T-helper 2 cell treated with Interferon-gamma antibody and Interleukin-4, amounts not matched to agents 5 μg/mL and 100 μg/mL, for 36 hours (primary cell): ENCODE measurements around the gene LSAMP.
"Not testable (repeated sequence)": the region's sequence is repeated elsewhere in the genome, so short reads cannot be mapped to it uniquely, and the experiment has no call there.

ENCODE experiments used
- DNase-seq: peaks from one replicate; pipeline ENCODE4 v3.0.0; 2021; ENCODE audit warnings: low spot score
- H3K27ac Mint-ChIP-seq: one replicate; pipeline ENCODE4 v1.8.0; 2021; ENCODE audit warnings: mild to moderate bottlenecking, mixed read lengths
- H3K27me3 Mint-ChIP-seq: one replicate; pipeline ENCODE4 v1.8.0; 2021; ENCODE audit warnings: low read depth, mixed read lengths
- H3K36me3 Mint-ChIP-seq: one replicate; pipeline ENCODE4 v1.8.0; 2021; ENCODE audit warnings: low read depth, mixed read lengths
- H3K4me1 Mint-ChIP-seq: one replicate; pipeline ENCODE4 v1.8.0; 2021; ENCODE audit warnings: low read depth, mixed read lengths
- H3K4me3 Mint-ChIP-seq: one replicate; pipeline ENCODE4 v1.8.0; 2022; ENCODE audit warnings: mild to moderate bottlenecking, moderate library complexity, mixed read lengths
- H3K9me3 Mint-ChIP-seq: one replicate; pipeline ENCODE4 v1.8.0; 2021; ENCODE audit warnings: mixed read lengths

LSAMP gene

GRCh38 chr3:116246406-116246980 lies 198.8 kb downstream of the LSAMP start:
- Mint-ChIP-seq H3K4me3 (no peak overlapping the region), H3K36me3 (no peaks in the 10 kb centered on the region), H3K27ac (no peak overlapping the region), H3K4me1 (no peaks in the 10 kb centered on the region), H3K27me3 (no peaks in the 10 kb centered on the region), H3K9me3 (no peaks in the 10 kb centered on the region)
- no peak for DNase-seq

GRCh38 chr3:116242825-116243224 lies 202.5 kb downstream of the LSAMP start:
- Mint-ChIP-seq H3K4me3 (no peak overlapping the region), H3K36me3 (no peaks in the 10 kb centered on the region), H3K4me1 (no peaks in the 10 kb centered on the region), H3K9me3 (no peaks in the 10 kb centered on the region), H3K27me3 (no peaks in the 10 kb centered on the region), H3K27ac (no peak overlapping the region)
- no peak for DNase-seq

GRCh38 chr3:116241677-116242076 lies 203.6 kb downstream of the LSAMP start:
- H3K27ac Mint-ChIP-seq = no peak overlapping the region

DNA sequence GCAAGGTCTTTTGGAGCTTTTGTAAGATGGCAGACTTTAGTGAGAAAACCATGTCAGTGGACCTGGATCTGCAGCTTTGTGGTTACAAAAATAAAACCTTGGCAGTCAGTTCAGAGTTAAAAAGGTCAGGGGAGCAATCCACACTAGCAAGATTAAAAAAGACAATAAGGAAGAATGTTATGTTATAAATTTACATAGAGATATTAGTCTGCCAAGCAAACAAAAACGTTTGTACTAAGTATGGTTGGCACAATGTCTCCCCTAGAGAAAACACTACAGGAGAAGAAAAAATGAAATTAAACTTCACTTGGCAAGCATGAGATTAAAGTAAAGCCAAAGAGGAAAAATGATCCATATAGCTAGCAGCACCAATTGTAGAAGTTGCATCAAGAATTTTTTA lies 205.0 kb downstream of the LSAMP start:
- no peak for DNase-seq
- Mint-ChIP-seq H3K4me1 (no peaks in the 10 kb centered on the region), H3K27ac (no peak overlapping the region), H3K4me3 (no peak overlapping the region), H3K9me3 (no peaks in the 10 kb centered on the region), H3K27me3 (no peaks in the 10 kb centered on the region), H3K36me3 (no peaks in the 10 kb centered on the region)

More at GRCh38 chr3:116241677-116242076, 203.6 kb downstream of the LSAMP start:
- DNase-seq = no peak
- Mint-ChIP-seq H3K4me3 (no peak overlapping the region), H3K4me1 (no peaks in the 10 kb centered on the region), H3K9me3 (no peaks in the 10 kb centered on the region), H3K27me3 (no peaks in the 10 kb centered on the region), H3K36me3 (no peaks in the 10 kb centered on the region)

GRCh38 chr3:116238846-116239565 lies 206.3 kb downstream of the LSAMP start:
- H3K9me3 Mint-ChIP-seq = no peaks in the 10 kb centered on the region
- H3K4me3 Mint-ChIP-seq = no peak overlapping the region
- no peak overlapping the region for H3K27ac Mint-ChIP-seq
- no peak for DNase-seq
- no peaks in the 10 kb centered on the region for H3K36me3 Mint-ChIP-seq
- no peaks in the 10 kb centered on the region for H3K27me3 Mint-ChIP-seq
- H3K4me1 Mint-ChIP-seq = no peaks in the 10 kb centered on the region

DNA sequence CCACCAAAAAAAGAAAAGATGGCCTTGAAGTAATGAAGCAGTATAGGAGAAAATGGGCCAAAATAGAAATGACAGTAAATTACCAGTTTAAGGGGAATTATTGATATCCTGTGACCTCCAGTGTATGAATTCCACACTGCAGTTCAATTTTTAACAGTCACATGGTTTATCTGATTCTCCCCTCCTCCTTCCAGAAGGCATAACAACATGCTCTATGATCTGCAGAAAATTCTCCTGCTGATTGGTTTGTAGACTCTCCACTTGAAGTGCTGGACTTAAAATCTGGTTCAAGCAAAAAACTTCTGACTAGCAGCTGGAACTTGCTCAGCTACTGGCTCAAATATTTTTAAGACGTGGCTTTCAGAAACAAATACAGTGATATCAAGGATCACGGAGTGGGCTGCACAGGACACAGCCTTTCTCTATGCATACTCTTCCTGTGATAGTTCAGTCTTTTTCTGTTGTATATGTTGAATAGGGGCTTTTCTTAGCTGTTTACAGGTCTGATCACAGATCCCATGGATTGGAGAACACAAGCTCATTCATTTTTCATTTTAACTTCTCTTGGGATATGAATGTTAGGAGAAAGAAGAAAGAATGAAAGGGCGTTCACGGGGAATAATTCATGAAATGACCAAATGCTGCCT lies 211.5 kb downstream of the LSAMP start:
- Mint-ChIP-seq H3K9me3 (no peaks in the 10 kb centered on the region), H3K4me3 (no peak overlapping the region), H3K4me1 (no peaks in the 10 kb centered on the region), H3K27me3 (no peaks in the 10 kb centered on the region), H3K27ac (no peak overlapping the region), H3K36me3 (no peaks in the 10 kb centered on the region)
- DNase-seq = no peak

DNA sequence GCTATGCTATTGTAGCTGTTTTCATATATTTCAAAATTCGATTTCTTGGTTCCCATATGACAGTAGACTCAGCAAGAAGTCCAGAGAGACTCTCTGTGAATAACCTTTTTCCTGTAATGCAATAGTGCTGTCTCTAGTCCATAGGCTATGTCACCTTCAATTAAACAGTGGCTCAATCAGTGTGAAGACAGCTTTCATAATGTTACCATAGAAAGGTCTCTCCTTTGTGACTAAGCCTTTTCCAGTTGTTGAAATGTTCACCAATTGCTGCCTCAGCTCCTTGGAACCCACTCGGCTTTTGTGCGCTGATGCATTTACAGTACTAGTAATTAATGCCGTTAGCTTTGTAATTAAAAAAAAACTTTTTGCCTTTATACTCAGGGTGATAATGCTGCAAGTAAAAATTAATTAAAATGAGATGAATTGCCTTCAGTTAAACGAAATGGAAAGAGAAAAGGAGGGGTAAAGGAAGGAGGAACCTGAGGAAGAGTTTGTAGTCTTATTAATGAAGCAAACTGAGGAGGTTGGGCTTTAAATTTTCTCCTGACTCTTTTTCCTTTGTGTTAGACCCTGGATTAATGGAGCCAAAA lies 214.8 kb downstream of the LSAMP start:
- Mint-ChIP-seq H3K27ac (no peak overlapping the region), H3K4me3 (no peak overlapping the region), H3K4me1 (no peaks in the 10 kb centered on the region), H3K27me3 (no peaks in the 10 kb centered on the region), H3K36me3 (no peaks in the 10 kb centered on the region), H3K9me3 (peaks cover 8% of the 10 kb centered on the region)
- DNase-seq = no peak

GRCh38 chr3:116226266-116226665 lies 219.0 kb downstream of the LSAMP start:
- Mint-ChIP-seq H3K27me3 (no peaks in the 10 kb centered on the region), H3K36me3 (no peaks in the 10 kb centered on the region), H3K9me3 (peaks cover 8% of the 10 kb centered on the region), H3K4me1 (no peaks in the 10 kb centered on the region), H3K4me3 (no peak overlapping the region), H3K27ac (no peak overlapping the region)
- no peak for DNase-seq

- Mint-ChIP-seq H3K27ac (no peak overlapping the region), H3K9me3 (peaks cover 18% of the 10 kb centered on the region), H3K27me3 (no peaks in the 10 kb centered on the region), H3K4me3 (no peak overlapping the region), H3K36me3 (no peaks in the 10 kb centered on the region), H3K4me1 (no peaks in the 10 kb centered on the region)
- no peak for DNase-seq
Measured at GRCh38 chr3:116216761-116217160, 228.5 kb downstream of the LSAMP start.

DNA sequence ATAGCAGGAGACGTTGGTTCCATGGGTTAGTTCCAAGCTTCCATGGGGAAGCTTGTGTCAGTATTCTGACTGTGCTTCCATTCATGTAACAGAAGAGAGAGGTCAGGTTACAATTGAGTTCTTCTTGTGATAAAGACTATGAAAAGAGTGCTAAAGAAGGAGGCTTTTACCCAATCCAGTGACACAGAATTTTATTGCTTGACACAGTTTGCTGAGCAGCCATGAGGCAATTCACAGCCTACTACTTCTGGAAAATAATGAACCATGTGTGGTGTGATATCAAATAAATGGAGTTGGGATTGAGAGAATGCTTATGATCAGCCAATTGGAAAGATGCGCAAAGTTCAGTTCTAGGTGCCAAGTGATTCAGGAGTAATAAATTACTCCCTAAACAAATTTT lies 233.4 kb downstream of the LSAMP start:
- Mint-ChIP-seq H3K36me3 (no peaks in the 10 kb centered on the region), H3K4me3 (no peak overlapping the region), H3K27ac (no peak overlapping the region), H3K4me1 (no peaks in the 10 kb centered on the region), H3K9me3 (peaks cover 11% of the 10 kb centered on the region), H3K27me3 (no peaks in the 10 kb centered on the region)
- DNase-seq = no peak

DNA sequence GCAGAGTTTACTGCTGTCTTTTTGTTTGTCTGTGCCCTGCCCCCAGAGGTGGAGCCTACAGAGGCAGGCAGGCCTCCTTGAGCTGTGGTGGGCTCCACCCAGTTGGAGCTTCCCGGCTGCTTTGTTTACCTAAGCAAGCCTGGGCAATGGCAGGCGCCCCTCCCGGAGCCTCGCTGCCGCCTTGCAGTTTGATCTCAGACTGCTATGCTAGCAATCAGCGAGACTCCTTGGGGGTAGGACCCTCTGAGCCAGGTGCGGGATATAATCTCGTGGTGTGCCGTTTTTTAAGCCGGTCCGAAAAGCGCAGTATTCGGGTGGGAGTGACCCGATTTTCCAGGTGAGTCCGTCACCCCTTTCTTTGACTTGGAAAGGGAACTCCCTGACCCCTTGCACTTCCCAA lies 236.5 kb downstream of the LSAMP start:
- H3K9me3 Mint-ChIP-seq = peaks cover 11% of the 10 kb centered on the region
- not testable (repeated sequence) for H3K27ac Mint-ChIP-seq, H3K4me1 Mint-ChIP-seq, H3K4me3 Mint-ChIP-seq, H3K36me3 Mint-ChIP-seq, H3K27me3 Mint-ChIP-seq, DNase-seq

GRCh38 chr3:116200956-116201690 lies 244.2 kb downstream of the LSAMP start:
- Mint-ChIP-seq H3K36me3 (no peaks in the 10 kb centered on the region), H3K27me3 (no peaks in the 10 kb centered on the region)

GRCh38 chr3:116199063-116199462 lies 246.2 kb downstream of the LSAMP start:
- Mint-ChIP-seq H3K9me3 (peaks cover under 1% of the 10 kb centered on the region), H3K27ac (no peak overlapping the region), H3K4me1 (no peaks in the 10 kb centered on the region), H3K4me3 (no peak overlapping the region), H3K36me3 (no peaks in the 10 kb centered on the region), H3K27me3 (no peaks in the 10 kb centered on the region)
- DNase-seq = no peak

More at GRCh38 chr3:116200956-116201690, 244.2 kb downstream of the LSAMP start:
- H3K27ac Mint-ChIP-seq = no peak overlapping the region
- no peak for DNase-seq
- H3K4me1 Mint-ChIP-seq = no peaks in the 10 kb centered on the region
- H3K9me3 Mint-ChIP-seq = no peaks in the 10 kb centered on the region
- no peak overlapping the region for H3K4me3 Mint-ChIP-seq

DNA sequence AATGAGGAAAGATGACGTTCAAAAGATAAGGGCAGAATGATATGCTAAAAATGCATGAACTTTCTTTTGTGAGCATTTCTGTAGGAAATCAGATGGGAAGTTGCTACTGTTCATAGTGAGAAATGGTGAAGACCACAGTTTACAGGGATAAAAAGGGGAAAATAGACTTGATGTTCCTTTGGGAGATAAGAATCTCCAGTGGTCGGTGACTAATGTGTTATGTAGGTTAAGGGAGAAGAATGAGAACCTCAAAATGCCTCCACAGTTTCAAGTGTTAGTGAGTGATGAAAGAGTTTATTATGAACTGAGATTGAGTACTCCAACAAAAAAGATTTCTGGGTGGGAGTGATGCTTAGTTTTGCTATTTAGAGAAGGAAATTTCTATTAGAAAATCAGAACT lies 247.2 kb downstream of the LSAMP start:
- Mint-ChIP-seq H3K36me3 (no peaks in the 10 kb centered on the region), H3K4me1 (no peaks in the 10 kb centered on the region), H3K4me3 (no peak overlapping the region), H3K27me3 (no peaks in the 10 kb centered on the region), H3K27ac (no peak overlapping the region), H3K9me3 (peaks cover 4% of the 10 kb centered on the region)
- DNase-seq = no peak
